Parathyroid adenoma (tissue), 2 donors: ENCODE results near the gene PRDX2.
A peak's percentile ranks its signal among the peaks of the same experiment; 100 is the strongest.
"Not testable (repeated sequence)": the region's sequence is repeated elsewhere in the genome, so short reads cannot be mapped to it uniquely, and the experiment has no call there.

Experiments used
- H2AFZ ChIP-seq: fragments of 300-600 bp; sonication (generic); one replicate; pipeline ENCODE4 v1.7.0; 2017; ENCODE audit warnings: antibody characterized with exemption, mild to moderate bottlenecking
- H3K27ac ChIP-seq: fragments of 300-600 bp; sonication (generic); one replicate; pipeline ENCODE4 v1.7.0; 2017
- H3K27me3 ChIP-seq: fragments of 300-600 bp; sonication (generic); one replicate; pipeline ENCODE4 v1.7.0; 2017; ENCODE audit warnings: low read length; ENCODE audit not compliant: control insufficient read depth, insufficient read depth
- H3K36me3 ChIP-seq: fragments of 300-600 bp; sonication (generic); one replicate; pipeline ENCODE4 v1.7.0; 2017; ENCODE audit warnings: low read length; ENCODE audit not compliant: control insufficient read depth, insufficient read depth
- H3K4me1 ChIP-seq: fragments of 300-600 bp; sonication (generic); one replicate; pipeline ENCODE4 v1.7.0; 2017; ENCODE audit warnings: control low read depth
- H3K4me2 ChIP-seq: fragments of 300-600 bp; sonication (generic); one replicate; pipeline ENCODE4 v1.7.0; 2017; ENCODE audit warnings: low read length
- H3K4me3 ChIP-seq: fragments of 300-600 bp; sonication (generic); one replicate; pipeline ENCODE4 v1.7.0; 2017; ENCODE audit warnings: low read depth, low read length
- H3K79me2 ChIP-seq: fragments of 300-600 bp; sonication (generic); one replicate; pipeline ENCODE4 v1.7.0; 2017; ENCODE audit warnings: control low read depth
- H3K9ac ChIP-seq: fragments of 300-600 bp; sonication (generic); one replicate; pipeline ENCODE4 v1.7.0; 2017; ENCODE audit warnings: mild to moderate bottlenecking
- H3K9me3 ChIP-seq: fragments of 300-600 bp; sonication (generic); one replicate; pipeline ENCODE4 v1.7.0; 2017; ENCODE audit warnings: low read length; ENCODE audit not compliant: control insufficient read depth
- TF ChIP-seq, protein P1 (sequence below): fragments of 300-600 bp; sonication (generic); IDR thresholded peaks from one replicate; pipeline ENCODE4 v1.7.0; 2017; ENCODE audit warnings: antibody characterized with exemption, mild to moderate bottlenecking
- donor health status: primary hyperparathyroidism.

PRDX2 gene

DNA sequence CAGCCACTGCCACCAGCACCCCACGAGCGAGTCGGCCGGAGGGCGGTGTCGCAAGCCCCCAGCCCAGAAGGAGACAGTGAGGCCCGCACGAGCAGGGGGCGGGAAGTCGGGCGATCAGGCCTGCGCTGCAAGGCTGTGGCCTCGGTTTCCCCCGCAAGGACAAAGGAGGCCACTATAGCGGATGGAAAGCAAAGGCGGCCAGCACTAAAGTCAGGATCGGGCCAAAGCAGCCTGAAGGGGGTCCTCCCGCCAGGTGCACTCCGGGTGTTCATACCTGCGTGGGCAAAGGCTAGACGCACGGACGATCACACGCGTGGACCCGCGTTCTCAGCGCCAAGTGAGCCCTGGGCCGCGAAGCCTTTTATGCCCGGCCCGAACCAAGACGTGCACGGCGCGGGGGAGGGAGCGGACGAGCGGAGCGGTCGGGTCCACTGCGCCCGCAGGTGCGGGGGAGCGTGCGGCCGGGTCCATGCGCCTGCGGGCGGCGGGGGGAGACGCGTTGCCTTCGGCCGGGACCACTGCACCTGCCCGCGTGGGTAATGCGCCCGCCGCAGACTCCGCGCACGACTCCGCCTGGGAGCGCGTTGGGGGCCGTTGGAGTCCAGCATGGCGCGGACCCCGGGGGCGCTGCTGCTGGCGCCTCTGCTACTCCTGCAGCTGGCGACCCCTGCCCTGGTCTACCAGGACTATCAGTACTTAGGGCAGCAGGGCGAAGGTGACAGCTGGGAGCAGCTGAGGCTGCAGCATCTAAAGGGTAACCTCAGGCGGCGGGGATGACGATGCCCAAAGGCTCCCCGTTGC lies at the start of gene PRDX2, which contains the start of gene THSD8:
PRDX2 (minus strand) TSS at position 335 of the 801 bp plus-strand sequence. CDS start 539 bp downstream, outside the sequence.
THSD8 (plus strand) TSS at position 604 of the 801 bp plus-strand sequence; CDS start at position 607, 3 bp downstream.
- H3K79me2 ChIP-seq, result peaks cover 14% of the 10 kb centered on the region
- H3K36me3 ChIP-seq, result no peaks in the 10 kb centered on the region
- peak within 1 kb of the TSS; percentile 100 for H3K9ac ChIP-seq
- H3K4me3 ChIP-seq, result peak within 1 kb of the TSS; percentile 97
- peak within 1 kb of the TSS; percentile 95 for H3K27ac ChIP-seq
- H3K4me1 ChIP-seq, result peaks cover 13% of the 10 kb centered on the region
- H2AFZ ChIP-seq, result peak within 1 kb of the TSS; percentile 96
- no peaks in the 10 kb centered on the region for H3K9me3 ChIP-seq
- H3K4me2 ChIP-seq, result peak within 1 kb of the TSS; percentile 99
- TF ChIP-seq, protein P1, sequence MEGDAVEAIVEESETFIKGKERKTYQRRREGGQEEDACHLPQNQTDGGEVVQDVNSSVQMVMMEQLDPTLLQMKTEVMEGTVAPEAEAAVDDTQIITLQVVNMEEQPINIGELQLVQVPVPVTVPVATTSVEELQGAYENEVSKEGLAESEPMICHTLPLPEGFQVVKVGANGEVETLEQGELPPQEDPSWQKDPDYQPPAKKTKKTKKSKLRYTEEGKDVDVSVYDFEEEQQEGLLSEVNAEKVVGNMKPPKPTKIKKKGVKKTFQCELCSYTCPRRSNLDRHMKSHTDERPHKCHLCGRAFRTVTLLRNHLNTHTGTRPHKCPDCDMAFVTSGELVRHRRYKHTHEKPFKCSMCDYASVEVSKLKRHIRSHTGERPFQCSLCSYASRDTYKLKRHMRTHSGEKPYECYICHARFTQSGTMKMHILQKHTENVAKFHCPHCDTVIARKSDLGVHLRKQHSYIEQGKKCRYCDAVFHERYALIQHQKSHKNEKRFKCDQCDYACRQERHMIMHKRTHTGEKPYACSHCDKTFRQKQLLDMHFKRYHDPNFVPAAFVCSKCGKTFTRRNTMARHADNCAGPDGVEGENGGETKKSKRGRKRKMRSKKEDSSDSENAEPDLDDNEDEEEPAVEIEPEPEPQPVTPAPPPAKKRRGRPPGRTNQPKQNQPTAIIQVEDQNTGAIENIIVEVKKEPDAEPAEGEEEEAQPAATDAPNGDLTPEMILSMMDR, result no peak
- no peaks in the 10 kb centered on the region for H3K27me3 ChIP-seq

DNA sequence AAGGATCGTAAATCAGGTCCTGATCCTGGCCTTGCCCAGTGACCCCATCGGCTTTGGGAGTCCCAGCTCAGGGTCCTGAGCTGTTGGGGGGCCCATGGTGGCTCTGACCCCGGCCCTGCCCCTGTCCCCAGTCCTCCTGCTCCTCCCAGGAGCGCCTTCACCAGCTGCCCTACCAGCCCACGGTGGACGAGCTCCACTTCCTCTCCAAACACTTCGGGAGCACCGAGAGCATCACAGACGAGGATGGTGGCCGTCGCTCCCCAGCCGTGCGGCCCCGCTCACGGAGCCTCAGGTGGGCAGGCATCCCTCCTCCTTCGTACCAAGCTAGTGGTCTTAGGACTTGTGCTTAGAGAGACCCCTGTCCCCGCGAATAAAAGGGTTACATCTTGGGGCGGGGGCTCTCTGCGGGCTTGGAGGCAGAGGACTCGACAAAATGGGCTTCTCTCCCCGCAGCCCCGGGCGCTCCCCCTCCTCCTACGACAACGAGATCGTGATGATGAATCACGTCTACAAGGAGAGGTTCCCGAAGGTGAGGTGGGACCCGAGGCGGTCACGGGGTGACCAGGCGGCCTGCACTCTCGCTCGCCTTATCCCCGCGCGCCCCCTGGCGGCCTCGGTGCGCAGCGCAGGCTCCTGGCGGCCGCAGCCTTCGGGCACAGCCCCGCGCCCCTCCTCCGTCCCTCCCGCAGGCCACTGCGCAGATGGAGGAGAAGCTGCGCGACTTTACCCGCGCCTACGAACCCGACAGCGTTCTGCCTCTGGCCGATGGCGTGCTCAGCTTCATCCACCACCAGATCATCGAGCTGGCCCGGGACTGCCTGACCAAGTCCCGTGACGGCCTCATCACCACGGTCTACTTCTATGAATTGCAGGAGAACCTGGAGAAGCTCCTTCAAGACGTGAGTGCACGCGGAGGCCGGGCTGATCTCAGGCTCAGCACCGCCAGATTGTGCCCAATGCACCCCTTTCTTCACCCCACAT lies 45.8 kb upstream of the PRDX2 start:
- H3K4me2 ChIP-seq, result peak overlapping the region; percentile 67
- H3K27me3 ChIP-seq, result no peaks in the 10 kb centered on the region
- H3K4me1 ChIP-seq, result peaks cover 4% of the 10 kb centered on the region
- no peaks in the 10 kb centered on the region for H3K79me2 ChIP-seq
- H3K9me3 ChIP-seq, result no peaks in the 10 kb centered on the region
- H3K9ac ChIP-seq, result no peak overlapping the region
- H2AFZ ChIP-seq, result peak overlapping the region; percentile 79
- H3K36me3 ChIP-seq, result no peaks in the 10 kb centered on the region
- no peak overlapping the region for H3K27ac ChIP-seq
- no peak overlapping the region for H3K4me3 ChIP-seq
- TF ChIP-seq, protein P1, result peak; percentile 100

DNA sequence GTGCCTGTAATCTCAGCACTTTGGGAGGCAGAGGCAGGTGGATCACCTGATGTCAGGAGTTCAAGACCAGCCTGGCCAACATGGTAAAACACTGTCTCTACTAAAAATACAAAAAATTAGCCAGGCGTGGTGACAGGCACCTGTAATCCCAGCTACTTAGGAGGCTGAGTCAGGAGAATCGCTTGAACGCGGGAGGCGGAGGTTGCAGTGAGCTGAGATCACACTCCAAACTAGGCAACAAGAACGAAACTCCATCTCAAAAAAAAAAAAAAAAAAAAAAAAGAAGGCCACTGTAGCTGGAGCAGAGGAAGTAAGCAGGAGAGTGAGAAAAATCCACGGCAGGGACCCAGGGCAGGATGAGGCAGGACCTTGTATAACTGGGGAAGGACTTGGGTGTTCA lies 45.0 kb upstream of the PRDX2 start:
- H3K4me2 ChIP-seq, H3K27ac ChIP-seq, H3K27me3 ChIP-seq, H3K9me3 ChIP-seq, H3K4me1 ChIP-seq, H2AFZ ChIP-seq, H3K4me3 ChIP-seq, H3K79me2 ChIP-seq, H3K9ac ChIP-seq, H3K36me3 ChIP-seq: not testable (repeated sequence)

DNA sequence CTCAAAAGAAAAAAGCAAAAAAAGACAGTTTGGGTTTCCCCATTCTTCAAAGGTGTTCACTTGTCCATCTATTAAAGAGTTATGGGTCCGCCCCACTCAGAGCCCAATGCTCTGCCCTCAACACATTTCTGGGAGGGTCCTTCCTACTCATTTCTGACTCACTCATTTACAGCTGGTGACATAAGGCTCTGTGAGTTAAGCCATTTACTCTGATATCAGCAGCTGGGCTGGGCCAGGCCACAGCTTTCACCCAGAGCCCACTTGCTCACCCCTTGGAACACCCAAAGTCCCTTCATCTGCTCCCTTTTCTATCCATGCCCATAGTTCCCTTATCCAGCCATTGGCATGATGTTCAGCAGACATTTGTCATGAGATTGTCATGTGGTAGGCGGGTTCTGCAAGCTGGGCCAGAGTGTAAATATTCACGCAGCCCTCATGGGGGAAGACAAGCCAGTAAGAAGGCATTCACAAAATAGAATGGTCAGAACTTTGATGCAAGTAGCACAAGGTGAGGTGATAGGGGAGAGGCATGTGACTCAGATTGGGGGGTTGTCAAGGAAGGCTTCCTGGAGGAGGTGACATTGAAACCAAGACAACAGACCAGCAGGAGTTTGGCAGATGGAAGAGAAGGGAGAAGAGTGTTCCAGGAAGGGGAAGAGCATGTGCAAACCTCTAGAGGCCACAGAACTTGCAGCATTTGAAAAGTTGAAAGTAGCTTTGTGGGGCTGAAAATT lies 42.6 kb upstream of the PRDX2 start:
- TF ChIP-seq, protein P1, result no peak
- no peak overlapping the region for H3K27ac ChIP-seq
- peaks cover 11% of the 10 kb centered on the region for H3K4me1 ChIP-seq
- H3K79me2 ChIP-seq, result peaks cover 9% of the 10 kb centered on the region
- H3K9me3 ChIP-seq, result no peaks in the 10 kb centered on the region
- H2AFZ ChIP-seq, result no peak overlapping the region
- H3K27me3 ChIP-seq, result no peaks in the 10 kb centered on the region
- H3K4me2 ChIP-seq, result no peak overlapping the region
- no peaks in the 10 kb centered on the region for H3K36me3 ChIP-seq
- H3K9ac ChIP-seq, result no peak overlapping the region
- no peak overlapping the region for H3K4me3 ChIP-seq
